Activated naive CD4-positive, alpha-beta T cell treated with anti-CD3 and anti-CD28 coated beads for 36 hours (primary cell): ENCODE measurements around the gene CGB7. TPM values are rescaled to one million over a fixed set of nuclear protein-coding genes. Genes with fewer than 3 reads are reported as not detected.
"Not testable (repeated sequence)": the region's sequence is repeated elsewhere in the genome, so short reads cannot be mapped to it uniquely, and the experiment has no call there.

Experiments used
- CTCF ChIA-PET: fragments of 350-600 bp; sonication (Branson Sonifier 250); formaldehyde crosslinking; loops from one replicate; lab custom pipeline; 2021; ENCODE audit warnings: antibody characterized with exemption; lab: Charles Lee
- DNase-seq: peaks from one replicate; pipeline ENCODE4 v3.0.0-alpha.2; 2020
- H3K27ac Mint-ChIP-seq: one replicate; pipeline ENCODE4 v1.8.0; 2021; ENCODE audit warnings: mild to moderate bottlenecking, mixed read lengths
- H3K27me3 Mint-ChIP-seq: one replicate; pipeline ENCODE4 v1.8.0; 2021; ENCODE audit warnings: low read depth, mixed read lengths
- H3K36me3 Mint-ChIP-seq: one replicate; pipeline ENCODE4 v1.8.0; 2021; ENCODE audit warnings: low read depth, mixed read lengths
- H3K4me1 Mint-ChIP-seq: one replicate; pipeline ENCODE4 v1.8.0; 2021; ENCODE audit warnings: low read depth, mixed read lengths
- H3K4me3 Mint-ChIP-seq: one replicate; pipeline ENCODE4 v1.8.0; 2021; ENCODE audit warnings: mild to moderate bottlenecking, moderate library complexity, mixed read lengths
- H3K9me3 Mint-ChIP-seq: one replicate; pipeline ENCODE4 v1.8.0; 2021; ENCODE audit warnings: mixed read lengths
- intact Hi-C: fragments of 100-400 bp; cut with micrococcal nuclease; formaldehyde crosslinking; loops from one replicate; pipeline ENCODE4 v1.15.1; 2023
- total RNA-seq, 2 experiments: library from RNA; stranded (reverse); gene quantifications; one replicate each; pipeline ENCODE4 v1.2.3, GENCODE V29; 2021

CGB7 gene
- total RNA-seq, 2 experiments from 2014 or later = not detected

GRCh38 chr19:49070416-49070815 lies 12.9 kb upstream of the CGB7 start:
- intact Hi-C loops = loop anchor here (10.0 kb wide), 1 partner anchor 154 kb away; no protein-coding TSS in a partner anchor
- no peaks in the 10 kb centered on the region for H3K9me3 Mint-ChIP-seq
- CTCF ChIA-PET = interaction anchor here (1.0 to 2.1 kb wide), 3 partner anchors 28 to 76 kb away, joined by 3 to 6 read pairs (median 3); no protein-coding TSS in a partner anchor
- peaks cover 61% of the 10 kb centered on the region for H3K27me3 Mint-ChIP-seq
- DNase-seq = no peak
- H3K27ac Mint-ChIP-seq = no peak overlapping the region
- no peak overlapping the region for H3K4me3 Mint-ChIP-seq
- H3K4me1 Mint-ChIP-seq = peaks cover 9% of the 10 kb centered on the region
- H3K36me3 Mint-ChIP-seq = peaks cover 1% of the 10 kb centered on the region

- Mint-ChIP-seq H3K27me3 (peaks cover 63% of the 10 kb centered on the region), H3K27ac (no peak overlapping the region), H3K4me3 (no peak overlapping the region), H3K36me3 (peaks cover 1% of the 10 kb centered on the region), H3K4me1 (peaks cover 11% of the 10 kb centered on the region), H3K9me3 (no peaks in the 10 kb centered on the region)
- DNase-seq = no peak
- CTCF ChIA-PET = interaction anchor here (2.1 kb wide), 1 partner anchor 69 kb away, joined by 6 read pairs; no protein-coding TSS in a partner anchor
- intact Hi-C loops = no loop called here
Observed at GRCh38 chr19:49069026-49069425, 11.5 kb upstream of the CGB7 start.

GRCh38 chr19:49067554-49067953 lies 10.0 kb upstream of the CGB7 start:
- intact Hi-C loops = no loop called here
- no peak for DNase-seq
- Mint-ChIP-seq H3K27me3 (peaks cover 57% of the 10 kb centered on the region), H3K36me3 (no peaks in the 10 kb centered on the region), H3K4me1 (peaks cover 2% of the 10 kb centered on the region), H3K4me3 (no peak overlapping the region), H3K9me3 (no peaks in the 10 kb centered on the region), H3K27ac (no peak overlapping the region)
- CTCF ChIA-PET = no interaction called here

- DNase-seq = no peak
- H3K4me1 Mint-ChIP-seq = peaks cover 2% of the 10 kb centered on the region
- peaks cover 54% of the 10 kb centered on the region for H3K27me3 Mint-ChIP-seq
- intact Hi-C loops = no loop called here
- no peaks in the 10 kb centered on the region for H3K36me3 Mint-ChIP-seq
- H3K27ac Mint-ChIP-seq = no peak overlapping the region
- CTCF ChIA-PET = no interaction called here
- no peaks in the 10 kb centered on the region for H3K9me3 Mint-ChIP-seq
- no peak overlapping the region for H3K4me3 Mint-ChIP-seq
Observed at GRCh38 chr19:49065905-49066512, 8.5 kb upstream of the CGB7 start.

GRCh38 chr19:49064768-49065611 lies 7.4 kb upstream of the CGB7 start, which contains the start of gene NTF4:
Gene NTF4, minus strand, starts transcription at chr19:49064818. Its CDS starts 2,821 bp downstream, at chr19:49061997.
- Mint-ChIP-seq H3K4me1 (peaks cover 2% of the 10 kb centered on the region), H3K27me3 (peaks cover 53% of the 10 kb centered on the region), H3K27ac (no peak within 1 kb of the TSS), H3K4me3 (no peak within 1 kb of the TSS), H3K36me3 (no peaks in the 10 kb centered on the region), H3K9me3 (no peaks in the 10 kb centered on the region)
- CTCF ChIA-PET = interaction anchor here (0.5 kb wide), 1 partner anchor 277 kb away, joined by 3 read pairs; no protein-coding TSS in a partner anchor
- intact Hi-C loops = no loop called here
- no peak for DNase-seq

- no peak overlapping the region for H3K27ac Mint-ChIP-seq
- CTCF ChIA-PET = interaction anchor here (0.5 kb wide), 1 partner anchor 276 kb away, joined by 3 read pairs; no protein-coding TSS in a partner anchor
- H3K27me3 Mint-ChIP-seq = peaks cover 54% of the 10 kb centered on the region
- peaks cover 2% of the 10 kb centered on the region for H3K4me1 Mint-ChIP-seq
- no peaks in the 10 kb centered on the region for H3K36me3 Mint-ChIP-seq
- H3K9me3 Mint-ChIP-seq = no peaks in the 10 kb centered on the region
- intact Hi-C loops = no loop called here
- DNase-seq = no peak
- no peak overlapping the region for H3K4me3 Mint-ChIP-seq
Observed at GRCh38 chr19:49064029-49064629, 6.6 kb upstream of the CGB7 start.

GRCh38 chr19:49061445-49061844 lies 3.9 kb upstream of the CGB7 start:
- Mint-ChIP-seq H3K36me3 (no peaks in the 10 kb centered on the region), H3K27ac (no peak overlapping the region), H3K4me1 (peaks cover 19% of the 10 kb centered on the region), H3K9me3 (no peaks in the 10 kb centered on the region), H3K4me3 (no peak overlapping the region), H3K27me3 (peaks cover 62% of the 10 kb centered on the region)
- no peak for DNase-seq
- CTCF ChIA-PET = no interaction called here
- intact Hi-C loops = no loop called here

- intact Hi-C loops = no loop called here
- H3K4me1 Mint-ChIP-seq = peaks cover 23% of the 10 kb centered on the region
- CTCF ChIA-PET = no interaction called here
- H3K4me3 Mint-ChIP-seq = no peak overlapping the region
- H3K9me3 Mint-ChIP-seq = no peaks in the 10 kb centered on the region
- no peaks in the 10 kb centered on the region for H3K36me3 Mint-ChIP-seq
- H3K27me3 Mint-ChIP-seq = peaks cover 61% of the 10 kb centered on the region
- H3K27ac Mint-ChIP-seq = no peak overlapping the region
- no peak for DNase-seq
Observed at GRCh38 chr19:49061000-49061399, 3.5 kb upstream of the CGB7 start.

- CTCF ChIA-PET = interaction anchor here (0.5 to 1.0 kb wide), 2 partner anchors 65 to 213 kb away, joined by 3 to 5 read pairs; partner anchors contain the start of gene RUVBL2
- Mint-ChIP-seq H3K27ac (no peak overlapping the region), H3K9me3 (no peaks in the 10 kb centered on the region), H3K27me3 (peaks cover 48% of the 10 kb centered on the region), H3K36me3 (no peaks in the 10 kb centered on the region), H3K4me3 (no peak overlapping the region), H3K4me1 (peaks cover 22% of the 10 kb centered on the region)
- intact Hi-C loops = loop anchor here (5.0 kb wide), 1 partner anchor 88 kb away; no protein-coding TSS in a partner anchor
- no peak for DNase-seq
Observed at GRCh38 chr19:49059053-49059452, 1.5 kb upstream of the CGB7 start.

GRCh38 chr19:49058562-49058961 lies 1.0 kb upstream of the CGB7 start:
- peaks cover 22% of the 10 kb centered on the region for H3K4me1 Mint-ChIP-seq
- CTCF ChIA-PET = interaction anchor here (1.0 to 1.7 kb wide), 4 partner anchors 16 to 226 kb away, joined by 3 to 5 read pairs (median 4); partner anchors contain the start of genes GYS1 and RUVBL2
- no peaks in the 10 kb centered on the region for H3K9me3 Mint-ChIP-seq
- no peak overlapping the region for H3K4me3 Mint-ChIP-seq
- H3K27me3 Mint-ChIP-seq = peaks cover 44% of the 10 kb centered on the region
- H3K27ac Mint-ChIP-seq = no peak overlapping the region
- intact Hi-C loops = loop anchor here (5.0 kb wide), 1 partner anchor 89 kb away; no protein-coding TSS in a partner anchor
- H3K36me3 Mint-ChIP-seq = no peaks in the 10 kb centered on the region
- peak; percentile 40 for DNase-seq

- Mint-ChIP-seq H3K4me1 (peaks cover 22% of the 10 kb centered on the region), H3K27me3 (peaks cover 40% of the 10 kb centered on the region), H3K4me3 (peak overlapping the region; percentile 71)
- intact Hi-C loops = loop anchor here (5.0 kb wide), 1 partner anchor 90 kb away; no protein-coding TSS in a partner anchor
- H3K9me3 Mint-ChIP-seq, DNase-seq, H3K36me3 Mint-ChIP-seq, H3K27ac Mint-ChIP-seq: not testable (repeated sequence)
- CTCF ChIA-PET = interaction anchor here (0.6 to 1.7 kb wide), 6 partner anchors 18 to 329 kb away, joined by 3 to 5 read pairs (median 4); partner anchors contain the start of genes GYS1 and RUVBL2
Observed at GRCh38 chr19:49056902-49057596, 500 bp downstream of the CGB7 start.
